Uterus (tissue), 2 donors: ENCODE results near the gene GRIN3A.

Experiments
- CTCF ChIP-seq, 4 experiments: fragments of 200-600 bp in 2 of 4; fragments of 450-650 bp in 2 of 4; sonication (generic) in 2 of 4; IDR thresholded peaks; one replicate each; pipeline ENCODE4 v1.5.1; 2016 to 2019; ENCODE audit warnings: antibody characterized with exemption in 4 of 4, mild to moderate bottlenecking in 2 of 4, moderate library complexity in 1 of 4
- POLR2A ChIP-seq, 2 donors: fragments of 450-650 bp; IDR thresholded peaks; one replicate each; pipeline ENCODE4 v1.6.1; 2016; ENCODE audit warnings: antibody characterized with exemption in 2 of 2, mild to moderate bottlenecking in 1 of 2, moderate library complexity in 1 of 2

GRCh38 chr9:101629636-101630035, 108.8 kb downstream of the GRIN3A start:
- no peak for TF ChIP-seq CTCF (IDR thresholded peaks at IDR 0.05)
- TF ChIP-seq POLR2A (IDR thresholded peaks at IDR 0.05): no peak
